Endothelial cell of umbilical vein (primary cell): ENCODE data around the gene PIGO. TPM values are rescaled to one million over a fixed set of nuclear protein-coding genes. Genes with fewer than 3 reads are reported as not detected.

Experiments used
- BruUV-seq: library from RNA; stranded (reverse); fragments of 400-500 nt; replicated peaks from 2 replicates; lab custom pipeline; 2021; lab: Mats Ljungman, UMichigan
- CTCF ChIA-PET: fragments of 300-600, 350-600 bp; sonication (Branson Sonifier 250); formaldehyde crosslinking; loops from one replicate; lab custom pipeline; 2021; ENCODE audit warnings: antibody characterized with exemption, inconsistent platforms; lab: Charles Lee
- POLR2A ChIA-PET: fragments of 300-600, 350-600 bp; sonication (Branson Sonifier 250); formaldehyde crosslinking; loops from one replicate; lab custom pipeline; 2021; ENCODE audit warnings: antibody characterized with exemption, inconsistent platforms; lab: Charles Lee
- DNase-seq: peaks from one replicate; pipeline ENCODE4 v3.0.0-alpha.2; 2011; ENCODE audit warnings: low read depth, low spot score
- FAIRE-seq: peaks from 2 replicates; lab custom pipeline; 2011; peaks lifted over from hg19 to GRCh38; lab: Jason Lieb, UNC
- H2AFZ ChIP-seq: 2 replicates; pipeline ENCODE4 v1.6.0; 2012; ENCODE audit warnings: low read depth, low read length, control low read depth, inconsistent platforms
- H3K27ac ChIP-seq: 2 replicates; pipeline ENCODE4 v1.5.1; 2011; ENCODE audit warnings: low read depth, mild to moderate bottlenecking, control low read depth, low read length, moderate library complexity; ENCODE audit not compliant: insufficient read depth
- H3K27me3 ChIP-seq, 2 experiments: 2 replicates each; pipeline versions ENCODE4 v1.6.0 to v1.6.1; 2011; ENCODE audit warnings: low read length in 2 of 2, mixed read lengths in 1 of 2; ENCODE audit not compliant: control insufficient read depth in 2 of 2, insufficient read depth in 2 of 2
- H3K36me3 ChIP-seq, 2 experiments: 2 replicates in 1 of 2; 3 replicates in 1 of 2; pipeline ENCODE4 v1.5.1; 2011; ENCODE audit warnings: low read length in 2 of 2, mild to moderate bottlenecking in 1 of 2, moderate library complexity in 1 of 2; ENCODE audit not compliant: control insufficient read depth in 2 of 2, insufficient read depth in 2 of 2; ENCODE audit errors: extremely low read depth in 1 of 2
- H3K4me1 ChIP-seq: 3 replicates; pipeline ENCODE4 v1.5.1; 2011; ENCODE audit warnings: mild to moderate bottlenecking, low read length; ENCODE audit not compliant: control insufficient read depth, insufficient read depth; ENCODE audit errors: extremely low read depth
- H3K4me2 ChIP-seq: 2 replicates; pipeline ENCODE4 v1.6.1; 2011; ENCODE audit warnings: low read length, control low read depth, mixed read lengths; ENCODE audit not compliant: insufficient read depth
- H3K4me3 ChIP-seq, 3 experiments: fragments of 200-600 bp in 1 of 3; sonication (generic), shearing (Covaris generic) in 1 of 3; replicated peaks in 1 of 3; 2 replicates each; pipeline ENCODE4 v1.5.1; 2011 to 2016; ENCODE audit warnings: control low read depth in 3 of 3, low read length in 3 of 3, mild to moderate bottlenecking in 2 of 3, inconsistent platforms in 1 of 3, low read depth in 1 of 3, moderate library complexity in 1 of 3; ENCODE audit not compliant: insufficient read depth in 1 of 3
- H3K79me2 ChIP-seq: 2 replicates; pipeline ENCODE4 v1.6.0; 2012; ENCODE audit warnings: low read length, inconsistent platforms; ENCODE audit not compliant: control insufficient read depth, insufficient read depth
- H3K9ac ChIP-seq: replicated peaks from 2 replicates; pipeline ENCODE3; 2011; ENCODE audit warnings: low read length, control low read depth; ENCODE audit not compliant: insufficient read depth; ENCODE audit errors: extremely low read depth
- H3K9me1 ChIP-seq: replicated peaks from 3 replicates; pipeline ENCODE4 v1.6.0; 2011; ENCODE audit warnings: mild to moderate bottlenecking, low read length; ENCODE audit not compliant: control insufficient read depth, insufficient read depth; ENCODE audit errors: extremely low read depth
- H3K9me3 ChIP-seq: replicated peaks from 2 replicates; pipeline ENCODE4 v1.5.1; 2012; ENCODE audit warnings: low read length, inconsistent platforms; ENCODE audit not compliant: control insufficient read depth, insufficient read depth
- H4K20me1 ChIP-seq: replicated peaks from 2 replicates; pipeline ENCODE3; 2011; ENCODE audit warnings: mild to moderate bottlenecking, low read length; ENCODE audit not compliant: control insufficient read depth, insufficient read depth; ENCODE audit errors: extremely low read depth
- CTCF ChIP-seq, 2 donors: IDR thresholded peaks; 1 replicate in 1 of 2; 2 replicates in 1 of 2; pipeline ENCODE4 v1.5.1; 2011; ENCODE audit warnings: low read length in 2 of 2, mild to moderate bottlenecking in 2 of 2, moderate library complexity in 2 of 2, control low read depth in 1 of 2, inconsistent platforms in 1 of 2, low read depth in 1 of 2; ENCODE audit not compliant: insufficient read depth in 1 of 2; ENCODE audit errors: extremely low read depth in 1 of 2
- FOS ChIP-seq: IDR thresholded peaks from 2 replicates; pipeline ENCODE4 v1.6.1; 2011; ENCODE audit warnings: mild to moderate bottlenecking, low read length, moderate library complexity, borderline replicate concordance; ENCODE audit not compliant: insufficient read depth
- MAX ChIP-seq: IDR thresholded peaks from 2 replicates; pipeline ENCODE4 v1.6.1; 2011; ENCODE audit not compliant: insufficient read depth, insufficient read length
- MYC ChIP-seq: IDR thresholded peaks from one replicate; pipeline ENCODE4 v1.6.1; 2011; ENCODE audit warnings: mild to moderate bottlenecking, low read depth, low read length
- POLR2A ChIP-seq: IDR thresholded peaks from 2 replicates; pipeline ENCODE4 v1.6.1; 2012; ENCODE audit warnings: low read depth, mild to moderate bottlenecking, control low read depth, low read length
- POLR2AphosphoS5 ChIP-seq: IDR thresholded peaks from 2 replicates; pipeline ENCODE4 v1.6.1; 2012; ENCODE audit warnings: low read depth, mild to moderate bottlenecking, control low read depth, low read length, moderate library complexity; ENCODE audit not compliant: insufficient read depth
- dilution Hi-C: fragments of 300-500 bp; cut with MboI; formaldehyde crosslinking; loops from one replicate; pipeline ENCODE4 v1.15.0; 2019; ENCODE audit warnings: low sequenced_read_pairs; ENCODE audit not compliant: extremely low pct_ligation_motif_present
- intact Hi-C: fragments of 100-400 bp; cut with micrococcal nuclease; formaldehyde crosslinking; loops from one replicate; pipeline ENCODE4 v1.10.0; 2022
- polyA plus RNA-seq, 4 experiments: library from polyadenylated mRNA; depleted of rRNA in 3 of 4; stranded (reverse) in 3 of 4; unstranded in 1 of 4; fragments of >200 nt; gene quantifications; 2 replicates each; pipeline versions ENCODE4 v1.2.1 to v1.2.3, GENCODE V29; 2011 to 2012; ENCODE audit warnings: missing spikeins in 1 of 4
- total RNA-seq: library from RNA; stranded (reverse); gene quantifications from 2 replicates; pipeline ENCODE4 v1.2.3, GENCODE V29; 2021

Gene PIGO
- total and polyA plus RNA-seq, 2 donors (not counting 3 experiments of a cell fraction or from before 2014, with no cell fraction given), result 23.5 to 27.3 TPM

- Histone ChIP-seq H4K20me1 (no peaks in the 10 kb centered on the region), H3K4me1 (peaks cover 52% of the 10 kb centered on the region), H3K9me3 (no peaks in the 10 kb centered on the region), H2AFZ (no peak overlapping the region), H3K36me3 (peaks cover 0 to 10% of the 10 kb centered on the region in 2 experiments), H3K4me3 (peak overlapping the region in 1 of 3 experiments; percentile 38), H3K79me2 (peaks cover 30% of the 10 kb centered on the region), H3K4me2 (peak overlapping the region; percentile 69), H3K9ac (peak overlapping the region; percentile 58), H3K27ac (peak overlapping the region; percentile 92), H3K9me1 (no peaks in the 10 kb centered on the region), H3K27me3 (no peaks in the 10 kb centered on the region)
- peak; percentile 63 for FAIRE-seq
- dilution Hi-C loops, result no loop called here
- no TSS peak for BruUV-seq
- ChIA-PET POLR2A (interaction anchor here (1.6 to 1.7 kb wide), 2 partner anchors 9 to 40 kb away, joined by 6 to 8 read pairs; partner anchors contain the start of genes STOML2 and VCP), CTCF (interaction anchor here (0.8 to 2.7 kb wide), 5 partner anchors 10 to 364 kb away, joined by 3 to 13 read pairs (median 6); partner anchors contain the start of genes PIGO and STOML2)
- intact Hi-C loops, result loop anchor here (5.0 kb wide), 2 partner anchors 215 to 490 kb away; a partner anchor contains a TSS
- no peak for TF ChIP-seq MYC
- peak; percentile 63 for TF ChIP-seq FOS
- no peak for TF ChIP-seq CTCF (IDR thresholded peaks at IDR 0.05; ENCODE audit: extremely low read depth in 1 of 2, insufficient read depth in 1 of 2, low read depth in 1 of 2, low read length in 2 of 2)
- no peak for TF ChIP-seq MAX
- no peak for TF ChIP-seq POLR2A
- no peak for TF ChIP-seq POLR2AphosphoS5
- peak; percentile 28 for DNase-seq
Measured at GRCh38 chr9:35112257-35113020, 16.0 kb upstream of the PIGO start.
